HG03064 (cell line): ENCODE results near the gene RPL9.
"Not testable (repeated sequence)": the region's sequence is repeated elsewhere in the genome, so short reads cannot be mapped to it uniquely, and the experiment has no call there.

Source experiments
- ATAC-seq: cut with Tn5 transposase; IDR thresholded peaks from one replicate; pipeline ENCODE4 v1.9.1; 2021; ENCODE audit warnings: low read depth; ENCODE audit not compliant: unreplicated experiment

The RPL9 gene

GRCh38 chr4:39458505-39459300 is at the start of gene RPL9, which contains the start of gene LIAS:
Gene RPL9, minus strand, starts transcription at chr4:39458922. Its CDS starts 483 bp downstream, at chr4:39458439.
Gene LIAS, plus strand, starts transcription at chr4:39459056. Its CDS starts 62 bp downstream, at chr4:39459118.
- ATAC-seq: peak; percentile 81

- ATAC-seq: no peak
Observed at GRCh38 chr4:39505581-39505980, 46.9 kb upstream of the RPL9 start.

GRCh38 chr4:39504538-39504937 is 45.8 kb upstream of the RPL9 start:
- no peak for ATAC-seq

- not testable (repeated sequence) for ATAC-seq
Observed at GRCh38 chr4:39502664-39503035, 43.9 kb upstream of the RPL9 start.

- no peak for ATAC-seq
Observed at GRCh38 chr4:39502019-39502663, 43.4 kb upstream of the RPL9 start.

GRCh38 chr4:39498727-39499020 is 40.0 kb upstream of the RPL9 start:
- no peak for ATAC-seq

GRCh38 chr4:39497909-39498726 is 39.4 kb upstream of the RPL9 start:
- no peak for ATAC-seq

- ATAC-seq: no peak
Observed at GRCh38 chr4:39495446-39496213, 36.9 kb upstream of the RPL9 start.

GRCh38 chr4:39494354-39494753 is 35.6 kb upstream of the RPL9 start:
- ATAC-seq: no peak

GRCh38 chr4:39490322-39490721 is 31.6 kb upstream of the RPL9 start:
- no peak for ATAC-seq

GRCh38 chr4:39486221-39486804 is 27.6 kb upstream of the RPL9 start:
- no peak for ATAC-seq

- ATAC-seq: no peak
Observed at GRCh38 chr4:39484582-39485272, 26.0 kb upstream of the RPL9 start.

- ATAC-seq: no peak
Observed at GRCh38 chr4:39480902-39481695, 22.4 kb upstream of the RPL9 start.

- no peak for ATAC-seq
Observed at GRCh38 chr4:39480251-39480650, 21.5 kb upstream of the RPL9 start.

- ATAC-seq: no peak
Observed at GRCh38 chr4:39476187-39476895, 17.6 kb upstream of the RPL9 start.

- no peak for ATAC-seq
Observed at GRCh38 chr4:39472396-39472795, 13.7 kb upstream of the RPL9 start.

- ATAC-seq: no peak
Observed at GRCh38 chr4:39470402-39470801, 11.7 kb upstream of the RPL9 start.

GRCh38 chr4:39469429-39470077 is 10.8 kb upstream of the RPL9 start:
- peak; percentile 65 for ATAC-seq
